Activated B cell treated with CpG ODN at 0.5 μM for 24 hours (primary cell): ENCODE data around the gene BTBD1. TPM values are rescaled to one million over a fixed set of nuclear protein-coding genes. Genes with fewer than 3 reads are reported as not detected.

Experiments
- ATAC-seq: fragments of 200-7000 bp; cut with Tn5 transposase; one replicate; pipeline ENCODE4 v1.10.0; 2021; ENCODE audit warnings: low read depth, mild to moderate bottlenecking, moderate library complexity
- CTCF ChIA-PET: fragments of 350-600 bp; sonication (Branson Sonifier 250); formaldehyde crosslinking; loops from one replicate; lab custom pipeline; 2021; ENCODE audit warnings: antibody characterized with exemption; lab: Charles Lee
- POLR2A ChIA-PET: fragments of 350-600 bp; sonication (Branson Sonifier 250); formaldehyde crosslinking; loops from one replicate; lab custom pipeline; 2021; ENCODE audit warnings: antibody characterized with exemption; lab: Charles Lee
- DNase-seq: peaks from one replicate; pipeline ENCODE4 v3.0.0; 2022
- H3K27ac Mint-ChIP-seq: one replicate; pipeline ENCODE4 v1.8.0; 2020; ENCODE audit warnings: mixed read lengths
- H3K27me3 Mint-ChIP-seq: one replicate; pipeline ENCODE4 v1.8.0; 2021; ENCODE audit warnings: mixed read lengths
- H3K36me3 Mint-ChIP-seq: one replicate; pipeline ENCODE4 v1.8.0; 2021; ENCODE audit warnings: low read depth, mixed read lengths
- H3K4me1 Mint-ChIP-seq: one replicate; pipeline ENCODE4 v1.8.0; 2021; ENCODE audit warnings: mixed read lengths
- H3K4me3 Mint-ChIP-seq: one replicate; pipeline ENCODE4 v1.8.0; 2020; ENCODE audit warnings: mild to moderate bottlenecking, mixed read lengths
- H3K9me3 Mint-ChIP-seq: one replicate; pipeline ENCODE4 v1.8.0; 2020; ENCODE audit warnings: mixed read lengths
- intact Hi-C: fragments of 100-400 bp; cut with micrococcal nuclease; formaldehyde crosslinking; loops from one replicate; pipeline ENCODE4 v1.15.1; 2024
- total RNA-seq: library from RNA; stranded (reverse); gene quantifications from 2 replicates; pipeline ENCODE4 v1.2.3, GENCODE V29; 2022
- TF ChIP-seq, protein P1 (sequence below): fragments of 200-600 bp; IDR thresholded peaks from one replicate; pipeline ENCODE4 v1.8.0; 2022; ENCODE audit warnings: antibody characterized with exemption, mild to moderate bottlenecking

Gene BTBD1
- total RNA-seq, 1 donor from 2014 or later, result 54.2 TPM

DNA sequence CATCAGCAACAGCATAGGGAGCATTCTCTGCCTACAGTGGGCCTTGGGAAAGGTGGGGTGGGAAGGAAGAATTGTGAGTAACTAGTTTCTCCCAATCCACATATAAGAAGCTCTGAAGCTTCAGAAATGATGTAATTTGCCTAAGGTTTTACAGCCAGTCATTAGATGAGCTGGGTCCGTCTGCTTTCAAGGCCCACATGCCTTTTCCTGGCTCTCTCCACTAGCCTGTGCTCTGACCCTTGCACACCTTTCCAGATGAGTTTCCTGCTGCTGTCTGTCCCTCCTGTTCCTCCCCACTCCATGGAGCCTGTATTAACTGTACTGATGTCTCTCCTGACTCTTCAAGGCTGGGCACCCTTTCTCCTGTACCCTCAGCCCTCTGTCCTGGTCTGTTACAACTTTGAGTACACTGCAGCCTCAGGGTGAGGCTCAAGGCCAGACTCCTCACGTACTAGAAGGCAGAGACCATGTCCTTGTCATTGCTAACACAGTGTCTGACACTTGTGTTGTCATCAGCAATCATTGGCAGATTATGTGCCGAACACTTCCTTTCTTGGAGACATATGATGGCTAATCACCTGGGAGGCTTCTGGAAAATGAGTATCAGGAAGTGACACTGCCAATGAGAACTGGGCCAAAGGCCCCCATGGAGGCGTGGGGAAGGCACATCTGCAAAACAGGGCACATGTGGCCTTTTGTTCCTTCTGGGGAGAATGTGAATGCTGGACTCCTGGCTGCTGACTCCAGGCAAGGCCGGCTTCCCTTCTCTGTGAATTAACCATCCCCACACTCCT, 47.0 kb upstream of the BTBD1 start:
- ChIA-PET CTCF (interaction anchor here (0.6 kb wide), 1 partner anchor 900 kb away, joined by 4 read pairs; no protein-coding TSS in a partner anchor), POLR2A (no interaction called here)
- TF ChIP-seq, protein P1, sequence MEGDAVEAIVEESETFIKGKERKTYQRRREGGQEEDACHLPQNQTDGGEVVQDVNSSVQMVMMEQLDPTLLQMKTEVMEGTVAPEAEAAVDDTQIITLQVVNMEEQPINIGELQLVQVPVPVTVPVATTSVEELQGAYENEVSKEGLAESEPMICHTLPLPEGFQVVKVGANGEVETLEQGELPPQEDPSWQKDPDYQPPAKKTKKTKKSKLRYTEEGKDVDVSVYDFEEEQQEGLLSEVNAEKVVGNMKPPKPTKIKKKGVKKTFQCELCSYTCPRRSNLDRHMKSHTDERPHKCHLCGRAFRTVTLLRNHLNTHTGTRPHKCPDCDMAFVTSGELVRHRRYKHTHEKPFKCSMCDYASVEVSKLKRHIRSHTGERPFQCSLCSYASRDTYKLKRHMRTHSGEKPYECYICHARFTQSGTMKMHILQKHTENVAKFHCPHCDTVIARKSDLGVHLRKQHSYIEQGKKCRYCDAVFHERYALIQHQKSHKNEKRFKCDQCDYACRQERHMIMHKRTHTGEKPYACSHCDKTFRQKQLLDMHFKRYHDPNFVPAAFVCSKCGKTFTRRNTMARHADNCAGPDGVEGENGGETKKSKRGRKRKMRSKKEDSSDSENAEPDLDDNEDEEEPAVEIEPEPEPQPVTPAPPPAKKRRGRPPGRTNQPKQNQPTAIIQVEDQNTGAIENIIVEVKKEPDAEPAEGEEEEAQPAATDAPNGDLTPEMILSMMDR, result no peak
- Mint-ChIP-seq H3K4me3 (no peak overlapping the region), H3K9me3 (no peaks in the 10 kb centered on the region), H3K27me3 (no peaks in the 10 kb centered on the region), H3K27ac (no peak overlapping the region), H3K36me3 (no peaks in the 10 kb centered on the region), H3K4me1 (peaks cover 2% of the 10 kb centered on the region)
- DNase-seq (no peak), ATAC-seq (no peak)
- intact Hi-C loops, result no loop called here

DNA sequence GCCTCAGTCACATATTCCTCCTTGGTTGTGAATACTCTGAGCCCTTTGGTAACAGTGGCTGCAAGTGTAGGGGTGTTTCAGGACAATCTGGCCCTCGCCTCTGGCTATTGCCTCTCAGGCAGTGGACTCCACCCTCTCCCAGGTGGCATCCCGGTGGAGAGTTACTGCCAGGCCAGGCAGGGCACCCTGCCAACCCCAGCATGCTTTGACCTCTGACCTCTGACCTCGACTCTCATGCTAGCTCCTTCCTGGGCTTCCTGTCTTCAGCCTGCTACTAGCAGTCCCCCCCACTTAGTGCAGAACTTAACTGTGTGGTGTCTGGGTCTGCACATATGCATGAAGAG, 45.9 kb upstream of the BTBD1 start:
- no peaks in the 10 kb centered on the region for H3K36me3 Mint-ChIP-seq
- peaks cover 4% of the 10 kb centered on the region for H3K27me3 Mint-ChIP-seq
- no peak overlapping the region for H3K27ac Mint-ChIP-seq
- ChIA-PET CTCF (no interaction called here), POLR2A (no interaction called here)
- intact Hi-C loops, result no loop called here
- ATAC-seq, result no peak
- no peak for DNase-seq
- H3K4me3 Mint-ChIP-seq, result no peak overlapping the region
- TF ChIP-seq, protein P1, result no peak
- H3K9me3 Mint-ChIP-seq, result no peaks in the 10 kb centered on the region
- peaks cover 13% of the 10 kb centered on the region for H3K4me1 Mint-ChIP-seq

GRCh38 chr15:83112233-83112955, 45.3 kb upstream of the BTBD1 start:
- ChIA-PET POLR2A (no interaction called here), CTCF (no interaction called here)
- no peak overlapping the region for H3K27ac Mint-ChIP-seq
- TF ChIP-seq, protein P1, result no peak
- H3K4me1 Mint-ChIP-seq, result peaks cover 13% of the 10 kb centered on the region
- DNase-seq (no peak), ATAC-seq (no peak)
- no peak overlapping the region for H3K4me3 Mint-ChIP-seq
- no peaks in the 10 kb centered on the region for H3K9me3 Mint-ChIP-seq
- intact Hi-C loops, result no loop called here
- peaks cover 4% of the 10 kb centered on the region for H3K27me3 Mint-ChIP-seq
- H3K36me3 Mint-ChIP-seq, result no peaks in the 10 kb centered on the region

- intact Hi-C loops, result no loop called here
- CTCF ChIA-PET, result no interaction called here
- Mint-ChIP-seq H3K9me3 (no peaks in the 10 kb centered on the region), H3K36me3 (no peaks in the 10 kb centered on the region), H3K27ac (no peak overlapping the region), H3K27me3 (peaks cover 8% of the 10 kb centered on the region), H3K4me3 (no peak overlapping the region), H3K4me1 (peaks cover 17% of the 10 kb centered on the region)
- TF ChIP-seq, protein P1, result no peak
- POLR2A ChIA-PET, result no interaction called here
- DNase-seq, result no peak
- ATAC-seq, result no peak
Observed at GRCh38 chr15:83111149-83111548, 44.1 kb upstream of the BTBD1 start.

- TF ChIP-seq, protein P1, result no peak
- intact Hi-C loops, result no loop called here
- no peaks in the 10 kb centered on the region for H3K36me3 Mint-ChIP-seq
- no peak overlapping the region for H3K27ac Mint-ChIP-seq
- H3K27me3 Mint-ChIP-seq, result peaks cover 11% of the 10 kb centered on the region
- no peak overlapping the region for H3K4me3 Mint-ChIP-seq
- POLR2A ChIA-PET, result no interaction called here
- ATAC-seq (no peak), DNase-seq (no peak)
- H3K4me1 Mint-ChIP-seq, result peaks cover 19% of the 10 kb centered on the region
- no peaks in the 10 kb centered on the region for H3K9me3 Mint-ChIP-seq
- CTCF ChIA-PET, result no interaction called here
Observed at GRCh38 chr15:83110381-83110780, 43.3 kb upstream of the BTBD1 start.
